K562 (cell line): Measurements from ENCODE around the gene HADHA. TPM values are rescaled to one million over a fixed set of nuclear protein-coding genes. Genes with fewer than 3 reads are reported as not detected.
A peak's percentile ranks its signal among the peaks of the same experiment; 100 is the strongest.

Experiments
- ARID3A ChIP-seq: IDR thresholded peaks from 2 replicates; pipeline ENCODE4 v1.6.1; 2012; ENCODE audit warnings: low read depth, low read length, improper control_type of control experiment, borderline replicate concordance
- ELF2 ChIP-seq: fragments of 250-450 bp; sonication (Bioruptor Pico); IDR thresholded peaks from 2 replicates; pipeline ENCODE4 v1.5.0; 2021; ENCODE audit warnings: mild to moderate bottlenecking
- ERF ChIP-seq: fragments of 450-650 bp; formaldehyde crosslinking; IDR thresholded peaks from 2 replicates; pipeline ENCODE4 v1.4.0; 2020; ENCODE audit warnings: mild to moderate bottlenecking, mixed read lengths
- ETV5 ChIP-seq: sonication (generic); formaldehyde crosslinking; IDR thresholded peaks from 2 replicates; pipeline ENCODE4 v1.4.0; 2020; ENCODE audit warnings: low read depth, mild to moderate bottlenecking, missing genetic modification reagents
- EZH2 ChIP-seq: IDR thresholded peaks from 2 replicates; pipeline ENCODE4 v1.6.1; 2012; ENCODE audit warnings: low read depth, mild to moderate bottlenecking, inconsistent platforms, low read length, borderline replicate concordance
- HIVEP1 ChIP-seq: fragments of 250-450 bp; sonication (Bioruptor Pico); IDR thresholded peaks from 2 replicates; pipeline ENCODE4 v1.4.0; 2020; ENCODE audit warnings: mild to moderate bottlenecking
- KAT7 ChIP-seq: sonication (generic); formaldehyde crosslinking; IDR thresholded peaks from 2 replicates; pipeline ENCODE4 v1.8.0; 2022; ENCODE audit warnings: missing genetic modification reagents, mild to moderate bottlenecking, borderline replicate concordance
- MYNN ChIP-seq, 2 experiments: sonication (generic); formaldehyde crosslinking in 1 of 2; IDR thresholded peaks; 2 replicates each; pipeline versions ENCODE4 v1.5.0 to v1.6.1; 2016 to 2020; ENCODE audit warnings: antibody characterized with exemption in 1 of 2, missing genetic modification reagents in 1 of 2
- RBFOX2 ChIP-seq: fragments of 200-400 bp; formaldehyde crosslinking; IDR thresholded peaks from 2 replicates; pipeline ENCODE4 v1.6.1; 2017; ENCODE audit warnings: low read depth, mild to moderate bottlenecking, low read length, moderate library complexity
- RREB1 ChIP-seq: fragments of 250-450 bp; sonication (Bioruptor Pico); IDR thresholded peaks from 2 replicates; pipeline ENCODE4 v1.4.0; 2020
- SP1 ChIP-seq: sonication (generic); formaldehyde crosslinking; IDR thresholded peaks from 2 replicates; pipeline ENCODE4 v1.8.1; 2022; ENCODE audit warnings: mild to moderate bottlenecking, missing genetic modification reagents
- STAT5B ChIP-seq: fragments of 250-450 bp; sonication (Bioruptor Pico); IDR thresholded peaks from 2 replicates; pipeline ENCODE4 v1.8.0; 2021; ENCODE audit warnings: mild to moderate bottlenecking, inconsistent platforms
- ZBTB1 ChIP-seq: sonication (generic); formaldehyde crosslinking; IDR thresholded peaks from 2 replicates; pipeline ENCODE4 v1.8.1; 2023; ENCODE audit warnings: missing genetic modification reagents, low read depth, mild to moderate bottlenecking, borderline replicate concordance
- ZNF263 ChIP-seq: sonication (generic); formaldehyde crosslinking; IDR thresholded peaks from 2 replicates; pipeline ENCODE4 v1.8.0; 2022; ENCODE audit warnings: mild to moderate bottlenecking, missing genetic modification reagents, borderline replicate concordance
- ZNF408 ChIP-seq: fragments of 250-450 bp; sonication (Bioruptor Pico); IDR thresholded peaks from 2 replicates; pipeline ENCODE4 v1.4.0; 2020; ENCODE audit warnings: low read depth, mild to moderate bottlenecking, moderate library complexity
- ZNF707 ChIP-seq: fragments of 250-450 bp; sonication (Bioruptor Pico); conservative IDR thresholded peaks from 2 replicates; pipeline ENCODE4 v1.8.0; 2022; ENCODE audit warnings: inconsistent platforms, mild to moderate bottlenecking, moderate library complexity
- polyA plus RNA-seq, 8 experiments: library from polyadenylated mRNA; depleted of rRNA in 4 of 8; stranded (reverse) in 5 of 8; unstranded in 3 of 8; fragments of >200 nt; fragmentation: Nextera tagmentation in 2 of 8; fragmentation: Illumina TruSeq in 1 of 8; extraction: Ambion mirVana in 2 of 8; extraction: Trizol in 1 of 8; gene quantifications; 2 replicates each; pipeline versions ENCODE4 v1.2.1 to v1.2.3, GENCODE V29; 2011 to 2014; ENCODE audit warnings: inconsistent platforms in 1 of 8, missing spikeins in 1 of 8
- total RNA-seq, 7 experiments: library from RNA; depleted of rRNA in 6 of 7; stranded (reverse); fragments of >200 nt in 6 of 7; fragmentation: Illumina TruSeq in 2 of 7; extraction: Trizol in 2 of 7; gene quantifications; 2 replicates each; pipeline versions ENCODE4 v1.2.1 to v1.2.3, GENCODE V29; 2011 to 2021; ENCODE audit warnings: low replicate concordance in 1 of 7
- TF ChIP-seq, protein P1 (sequence below): fragments of 200-400 bp; formaldehyde crosslinking; IDR thresholded peaks from 2 replicates; pipeline ENCODE4 v1.6.1; 2017; ENCODE audit warnings: mild to moderate bottlenecking, low read depth, low read length, moderate library complexity

The HADHA gene
- total and polyA plus RNA-seq, 9 of the 15 experiments (the other 6 are each of a cell fraction or from before 2014, with no cell fraction given): 145 to 326 (median 202) TPM

- TF ChIP-seq, protein P1, sequence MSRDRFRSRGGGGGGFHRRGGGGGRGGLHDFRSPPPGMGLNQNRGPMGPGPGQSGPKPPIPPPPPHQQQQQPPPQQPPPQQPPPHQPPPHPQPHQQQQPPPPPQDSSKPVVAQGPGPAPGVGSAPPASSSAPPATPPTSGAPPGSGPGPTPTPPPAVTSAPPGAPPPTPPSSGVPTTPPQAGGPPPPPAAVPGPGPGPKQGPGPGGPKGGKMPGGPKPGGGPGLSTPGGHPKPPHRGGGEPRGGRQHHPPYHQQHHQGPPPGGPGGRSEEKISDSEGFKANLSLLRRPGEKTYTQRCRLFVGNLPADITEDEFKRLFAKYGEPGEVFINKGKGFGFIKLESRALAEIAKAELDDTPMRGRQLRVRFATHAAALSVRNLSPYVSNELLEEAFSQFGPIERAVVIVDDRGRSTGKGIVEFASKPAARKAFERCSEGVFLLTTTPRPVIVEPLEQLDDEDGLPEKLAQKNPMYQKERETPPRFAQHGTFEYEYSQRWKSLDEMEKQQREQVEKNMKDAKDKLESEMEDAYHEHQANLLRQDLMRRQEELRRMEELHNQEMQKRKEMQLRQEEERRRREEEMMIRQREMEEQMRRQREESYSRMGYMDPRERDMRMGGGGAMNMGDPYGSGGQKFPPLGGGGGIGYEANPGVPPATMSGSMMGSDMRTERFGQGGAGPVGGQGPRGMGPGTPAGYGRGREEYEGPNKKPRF: no peak
- no peak for TF ChIP-seq EZH2
- no peak for TF ChIP-seq ZNF707
- TF ChIP-seq ZNF263 (CRISPR knock-in tag): peak; percentile 68
- TF ChIP-seq ELF2 (CRISPR knock-in tag): no peak
- TF ChIP-seq ETV5 (CRISPR knock-in tag): peak; percentile 64
- TF ChIP-seq ZNF408: no peak
- no peak for TF ChIP-seq STAT5B (CRISPR knock-in tag)
- TF ChIP-seq KAT7 (CRISPR knock-in tag): peak; percentile 90
- TF ChIP-seq ARID3A: no peak
- peak; percentile 47; the same call in 1 of the 2 replicates for TF ChIP-seq HIVEP1
- peak; percentile 98 for TF ChIP-seq RBFOX2
- peak; percentile 78 for TF ChIP-seq ZBTB1 (CRISPR knock-in tag)
- 0 out of 2 replicates have a peak, but pooled peaks have one; percentile 27 for TF ChIP-seq ERF
- peak; percentile 80 for TF ChIP-seq SP1 (CRISPR knock-in tag)
- peak; percentile 85; the same call in 1 of the 2 replicates for TF ChIP-seq RREB1 (CRISPR knock-in tag)
- TF ChIP-seq MYNN (IDR thresholded peaks at IDR 0.05): 0 out of 2 replicates have a peak, but pooled peaks have one; percentile 63
- no peak for TF ChIP-seq MYNN (CRISPR knock-in tag; IDR thresholded peaks at IDR 0.05)
Measured at GRCh38 chr2:26244309-26245230, at the start of gene HADHA, which contains the start of gene HADHB (continued).
